Muscle layer of colon (tissue), 2 donors: Measurements from ENCODE around the gene CCNG2.

Experiments
- H3K27ac ChIP-seq: one replicate; pipeline ENCODE4 v1.7.0; 2013; ENCODE audit warnings: low read depth, mild to moderate bottlenecking, low read length, moderate library complexity
- H3K27me3 ChIP-seq, 2 donors: one replicate each; pipeline ENCODE4 v1.7.0; 2013; ENCODE audit warnings: low read length in 2 of 2, mild to moderate bottlenecking in 2 of 2; ENCODE audit not compliant: insufficient read depth in 2 of 2, control insufficient read depth in 1 of 2
- H3K36me3 ChIP-seq: one replicate; pipeline ENCODE4 v1.7.0; 2013; ENCODE audit warnings: mild to moderate bottlenecking, low read length; ENCODE audit not compliant: insufficient read depth
- H3K4me1 ChIP-seq: one replicate; pipeline ENCODE4 v1.7.0; 2013; ENCODE audit warnings: mild to moderate bottlenecking, low read length; ENCODE audit not compliant: insufficient read depth
- H3K4me3 ChIP-seq, 2 donors: one replicate each; pipeline ENCODE4 v1.7.0; 2013; ENCODE audit warnings: low read length in 2 of 2, low read depth in 1 of 2, mild to moderate bottlenecking in 1 of 2, moderate library complexity in 1 of 2
- H3K9ac ChIP-seq: one replicate; pipeline ENCODE4 v1.7.0; 2013; ENCODE audit warnings: low read length
- H3K9me3 ChIP-seq: one replicate; pipeline ENCODE4 v1.7.0; 2013; ENCODE audit warnings: mild to moderate bottlenecking, low read length
- donor health status: abdominal sarcoma.
- donor health status: Adenocarcinoma of cecum.

CCNG2 gene

GRCh38 chr4:77156912-77157858, at the start of gene CCNG2:
CCNG2 (plus strand) TSS chr4:77157207; CDS start chr4:77158533, 1,326 bp downstream.
- Histone ChIP-seq H3K4me1 (peaks cover 13% of the 10 kb centered on the region), H3K9ac (peak within 1 kb of the TSS; percentile 45), H3K36me3 (peaks cover 10% of the 10 kb centered on the region), H3K27me3 (no peaks in the 10 kb centered on the region), H3K27ac (peak within 1 kb of the TSS; percentile 93), H3K9me3 (no peaks in the 10 kb centered on the region), H3K4me3 (peak within 1 kb of the TSS; percentile 97 to 98)

- no peak overlapping the region for H3K9ac ChIP-seq
- H3K4me3 ChIP-seq = no peak overlapping the region
- no peak overlapping the region for H3K27ac ChIP-seq
- H3K27me3 ChIP-seq = no peaks in the 10 kb centered on the region
- no peaks in the 10 kb centered on the region for H3K4me1 ChIP-seq
- H3K36me3 ChIP-seq = no peaks in the 10 kb centered on the region
- H3K9me3 ChIP-seq = no peaks in the 10 kb centered on the region
These were observed 46.3 kb upstream of the CCNG2 start for GRCh38 chr4:77110730-77111129.

DNA sequence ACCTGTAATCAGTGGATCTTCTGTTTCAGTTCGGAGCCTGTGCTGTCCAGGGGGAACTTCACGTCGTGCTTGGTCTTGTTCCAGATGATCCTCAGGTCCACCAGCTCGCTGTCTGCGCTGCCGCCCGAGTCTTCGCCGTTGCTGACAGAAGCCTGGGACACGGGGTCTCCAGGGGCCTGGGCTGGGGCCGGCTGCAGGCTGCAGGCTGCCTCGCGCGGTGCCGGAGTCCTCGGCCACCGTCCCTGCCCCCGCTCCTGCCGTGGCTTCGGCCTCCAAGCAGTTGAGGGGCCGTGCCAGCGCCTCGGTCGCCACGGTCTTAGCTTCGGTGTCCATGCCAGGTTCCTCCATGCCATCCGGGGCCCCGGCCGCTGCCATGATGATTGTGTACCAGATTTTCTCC, 43.9 kb upstream of the CCNG2 start:
- H3K27me3 ChIP-seq = no peaks in the 10 kb centered on the region

DNA sequence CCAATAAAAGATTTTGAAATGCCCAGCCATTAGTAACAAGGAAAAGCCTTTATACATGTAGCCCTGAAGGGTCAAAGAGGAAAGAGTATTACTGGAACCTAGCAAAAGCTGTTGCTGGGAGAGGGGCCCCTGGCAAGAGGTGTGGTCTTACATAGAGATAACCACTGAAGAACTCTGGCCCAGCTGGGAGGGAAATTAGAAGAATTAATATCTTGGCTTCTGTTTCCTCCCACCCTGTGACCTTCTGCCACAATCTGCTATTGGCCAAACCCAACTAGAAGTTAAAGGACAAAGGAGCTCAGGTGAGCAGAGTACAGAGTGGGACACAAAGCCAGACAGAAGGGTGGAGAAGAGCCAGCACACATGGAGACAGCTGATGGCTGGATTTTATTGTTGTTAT, 39.3 kb upstream of the CCNG2 start:
- no peak overlapping the region for H3K4me3 ChIP-seq
- H3K4me1 ChIP-seq = no peaks in the 10 kb centered on the region
- no peaks in the 10 kb centered on the region for H3K36me3 ChIP-seq
- H3K9me3 ChIP-seq = no peaks in the 10 kb centered on the region
- H3K27ac ChIP-seq = no peak overlapping the region
- no peaks in the 10 kb centered on the region for H3K27me3 ChIP-seq
- no peak overlapping the region for H3K9ac ChIP-seq

More for the DNA sequence above, 43.9 kb upstream of the CCNG2 start:
- no peak overlapping the region for H3K4me3 ChIP-seq
- H3K9ac ChIP-seq = no peak overlapping the region
- H3K27ac ChIP-seq = no peak overlapping the region
- no peaks in the 10 kb centered on the region for H3K36me3 ChIP-seq
- H3K9me3 ChIP-seq = no peaks in the 10 kb centered on the region
- H3K4me1 ChIP-seq = no peaks in the 10 kb centered on the region

DNA sequence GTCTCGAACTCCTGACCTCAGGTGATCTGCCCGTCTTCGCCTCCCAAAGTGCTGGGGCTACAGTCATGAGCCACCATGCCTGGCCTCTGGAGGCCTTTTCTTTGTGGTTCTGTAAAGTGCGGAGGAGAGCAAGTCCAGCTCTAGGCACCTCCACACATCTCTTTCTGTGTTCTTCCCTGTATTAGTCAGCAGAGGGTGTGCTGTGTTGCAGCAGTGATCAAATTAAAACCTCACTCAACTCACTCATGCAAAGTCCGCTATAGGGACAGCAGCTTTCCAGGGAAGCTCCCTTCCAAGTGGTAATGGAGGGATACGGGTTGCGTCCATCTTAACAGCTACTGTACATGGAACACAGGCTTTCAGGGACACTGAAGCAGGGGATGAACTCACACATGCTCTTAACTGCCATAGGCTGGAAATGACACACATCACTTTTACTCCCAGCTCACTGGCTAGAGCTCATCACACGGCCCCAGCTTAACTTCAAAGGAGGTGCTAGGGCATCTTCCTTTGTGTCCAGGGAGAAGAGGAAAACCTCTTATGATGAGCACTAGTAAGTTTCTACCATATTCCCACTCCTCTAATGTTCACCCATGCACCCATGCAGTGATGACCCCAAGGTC, 36.0 kb upstream of the CCNG2 start:
- Histone ChIP-seq H3K9ac (no peak overlapping the region), H3K9me3 (no peaks in the 10 kb centered on the region), H3K4me3 (no peak overlapping the region), H3K27ac (no peak overlapping the region), H3K36me3 (no peaks in the 10 kb centered on the region), H3K4me1 (no peaks in the 10 kb centered on the region), H3K27me3 (no peaks in the 10 kb centered on the region)

- no peaks in the 10 kb centered on the region for H3K9me3 ChIP-seq
- H3K4me1 ChIP-seq = no peaks in the 10 kb centered on the region
- no peaks in the 10 kb centered on the region for H3K36me3 ChIP-seq
- no peak overlapping the region for H3K27ac ChIP-seq
- no peaks in the 10 kb centered on the region for H3K27me3 ChIP-seq
- H3K9ac ChIP-seq = no peak overlapping the region
- H3K4me3 ChIP-seq = no peak overlapping the region
These were observed 35.2 kb upstream of the CCNG2 start for GRCh38 chr4:77121736-77122240.

- H3K4me3 ChIP-seq = no peak overlapping the region
- no peaks in the 10 kb centered on the region for H3K36me3 ChIP-seq
- no peak overlapping the region for H3K9ac ChIP-seq
- no peaks in the 10 kb centered on the region for H3K27me3 ChIP-seq
- no peak overlapping the region for H3K27ac ChIP-seq
- no peaks in the 10 kb centered on the region for H3K9me3 ChIP-seq
- H3K4me1 ChIP-seq = no peaks in the 10 kb centered on the region
These were observed 34.4 kb upstream of the CCNG2 start for GRCh38 chr4:77122656-77123055.

GRCh38 chr4:77123411-77123810, 33.6 kb upstream of the CCNG2 start:
- no peaks in the 10 kb centered on the region for H3K27me3 ChIP-seq
- no peak overlapping the region for H3K27ac ChIP-seq
- no peak overlapping the region for H3K4me3 ChIP-seq
- H3K36me3 ChIP-seq = no peaks in the 10 kb centered on the region
- H3K9ac ChIP-seq = no peak overlapping the region
- H3K4me1 ChIP-seq = no peaks in the 10 kb centered on the region
- no peaks in the 10 kb centered on the region for H3K9me3 ChIP-seq

GRCh38 chr4:77124576-77124975, 32.4 kb upstream of the CCNG2 start:
- Histone ChIP-seq H3K36me3 (no peaks in the 10 kb centered on the region), H3K4me1 (no peaks in the 10 kb centered on the region), H3K9ac (no peak overlapping the region), H3K27me3 (no peaks in the 10 kb centered on the region), H3K27ac (no peak overlapping the region), H3K4me3 (no peak overlapping the region), H3K9me3 (no peaks in the 10 kb centered on the region)

DNA sequence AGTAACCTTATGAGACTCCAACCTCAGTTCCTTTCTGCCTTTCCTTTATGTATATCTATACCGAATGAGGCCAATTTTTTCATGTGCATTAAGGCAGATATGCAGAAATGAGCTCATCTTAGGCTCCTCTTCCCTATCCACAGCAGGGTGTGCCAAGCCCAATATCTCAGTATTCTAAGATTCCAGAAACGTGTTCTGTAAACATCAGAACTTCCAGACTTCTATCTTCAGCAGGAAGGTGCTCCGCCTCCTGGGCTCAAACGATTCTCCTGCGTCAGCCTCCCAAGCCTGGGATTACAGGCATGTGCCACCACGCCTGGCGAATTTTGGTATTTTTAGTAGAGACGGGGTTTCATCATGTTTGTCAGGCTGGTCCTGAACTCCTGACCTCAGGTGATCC, 31.0 kb upstream of the CCNG2 start:
- Histone ChIP-seq H3K36me3 (no peaks in the 10 kb centered on the region), H3K9me3 (no peaks in the 10 kb centered on the region), H3K4me1 (no peaks in the 10 kb centered on the region), H3K4me3 (no peak overlapping the region), H3K27ac (no peak overlapping the region), H3K9ac (no peak overlapping the region), H3K27me3 (no peaks in the 10 kb centered on the region)

- Histone ChIP-seq H3K9ac (no peak overlapping the region), H3K9me3 (no peaks in the 10 kb centered on the region), H3K4me3 (no peak overlapping the region), H3K27me3 (no peaks in the 10 kb centered on the region), H3K4me1 (no peaks in the 10 kb centered on the region), H3K36me3 (no peaks in the 10 kb centered on the region), H3K27ac (no peak overlapping the region)
These were observed 30.2 kb upstream of the CCNG2 start for GRCh38 chr4:77126809-77127208.
